HepG2 (cell line): ENCODE results near the gene RAD51. TPM values are rescaled to one million over a fixed set of nuclear protein-coding genes. Genes with fewer than 3 reads are reported as not detected.

Experiments
- ATAC-seq: fragments of 200-7000 bp; cut with Tn5 transposase; 3 replicates; pipeline ENCODE4 v1.9.1; 2020; ENCODE audit warnings: mild to moderate bottlenecking, moderate library complexity
- BruUV-seq: library from RNA; stranded (reverse); fragments of 400-500 nt; replicated peaks from 2 replicates; lab custom pipeline; 2021; lab: Mats Ljungman, UMichigan
- CTCF ChIA-PET: fragments of 300-600 bp; formaldehyde crosslinking; extraction: SDS; loops from one replicate; lab custom pipeline; 2021; ENCODE audit warnings: low total read pairs, inconsistent platforms, low intra/inter-chr PET ratio; lab: Yijun Ruan, JAX
- POLR2A ChIA-PET: fragments of 350-600 bp; sonication (Branson Sonifier 250); formaldehyde crosslinking; loops from one replicate; lab custom pipeline; 2020; ENCODE audit warnings: antibody characterized with exemption, inconsistent platforms; lab: Yijun Ruan, JAX
- DNase-seq: peaks from one replicate; pipeline ENCODE4 v3.0.0-alpha.2; 2015; ENCODE audit warnings: low spot score
- FAIRE-seq: peaks from 3 replicates; lab custom pipeline; 2011; peaks lifted over from hg19 to GRCh38; lab: Jason Lieb, UNC
- H2AFZ ChIP-seq: one replicate; pipeline ENCODE4 v1.6.1; 2011; ENCODE audit warnings: low read length, inconsistent platforms
- H3K27ac ChIP-seq: fragments of 300-600 bp; 3 replicates; pipeline ENCODE4 v1.8.0; 2011; ENCODE audit warnings: mixed run types, mild to moderate bottlenecking, mixed read lengths, low read length, inconsistent platforms; ENCODE audit not compliant: insufficient read depth; ENCODE audit errors: extremely low read length
- H3K27me3 ChIP-seq, 2 experiments: fragments of 200-600 bp in 1 of 2; 2 replicates in 1 of 2; 3 replicates in 1 of 2; pipeline versions ENCODE4 v1.6.0 to v1.8.0; 2011; ENCODE audit warnings: low read length in 2 of 2, mild to moderate bottlenecking in 2 of 2, moderate library complexity in 2 of 2, inconsistent platforms in 1 of 2; ENCODE audit not compliant: insufficient read depth in 2 of 2, control insufficient read depth in 1 of 2
- H3K36me3 ChIP-seq, 2 experiments: fragments of 200-600 bp in 1 of 2; replicated peaks in 1 of 2; 2 replicates in 1 of 2; 3 replicates in 1 of 2; pipeline versions ENCODE4 v1.5.1 to v1.8.0; 2011; ENCODE audit warnings: low read length in 2 of 2, inconsistent platforms in 1 of 2; ENCODE audit not compliant: insufficient read depth in 2 of 2, control insufficient read depth in 1 of 2
- H3K4me1 ChIP-seq: 2 replicates; pipeline ENCODE4 v1.5.1; 2012; ENCODE audit warnings: low read length, inconsistent platforms; ENCODE audit not compliant: insufficient read depth
- H3K4me2 ChIP-seq: 2 replicates; pipeline ENCODE4 v1.6.0; 2011; ENCODE audit warnings: low read depth, low read length, inconsistent platforms
- H3K4me3 ChIP-seq, 3 experiments: fragments of 200-600 bp in 1 of 3; sonication (generic), shearing (Covaris generic) in 1 of 3; replicated peaks in 1 of 3; 2 replicates each; pipeline ENCODE4 v1.5.1; 2011 to 2016; ENCODE audit warnings: low read length in 3 of 3, inconsistent platforms in 2 of 3, low read depth in 2 of 3, mild to moderate bottlenecking in 2 of 3, control low read depth in 1 of 3, mixed read lengths in 1 of 3; ENCODE audit not compliant: insufficient read depth in 1 of 3
- H3K79me2 ChIP-seq: one replicate; pipeline ENCODE4 v1.6.1; 2011; ENCODE audit warnings: low read length, inconsistent platforms; ENCODE audit not compliant: insufficient read depth
- H3K9ac ChIP-seq: 2 replicates; pipeline ENCODE4 v1.6.0; 2011; ENCODE audit warnings: mild to moderate bottlenecking, low read depth, low read length, inconsistent platforms; ENCODE audit not compliant: insufficient read depth
- H3K9me3 ChIP-seq: 2 replicates; pipeline ENCODE4 v1.5.1; 2012; ENCODE audit warnings: mild to moderate bottlenecking, low read length
- H4K20me1 ChIP-seq: 2 replicates; pipeline ENCODE4 v1.6.0; 2011; ENCODE audit warnings: inconsistent platforms, mild to moderate bottlenecking, low read length, moderate library complexity; ENCODE audit not compliant: insufficient read depth
- CBX2 ChIP-seq, 2 experiments: fragments of 200-600 bp in 1 of 2; sonication (generic); formaldehyde crosslinking in 1 of 2; IDR thresholded peaks; 2 replicates each; pipeline versions ENCODE4 v1.7.0 to v1.8.1; 2018 to 2022; ENCODE audit warnings: low read depth in 2 of 2, low read length in 1 of 2, mild to moderate bottlenecking in 1 of 2, missing genetic modification reagents in 1 of 2
- FOXJ3 ChIP-seq: sonication (generic); formaldehyde crosslinking; IDR thresholded peaks from 2 replicates; pipeline ENCODE4 v1.4.0; 2020; ENCODE audit warnings: missing genetic modification reagents, mild to moderate bottlenecking, borderline replicate concordance
- HDAC2 ChIP-seq: sonication (generic); formaldehyde crosslinking; IDR thresholded peaks from 2 replicates; pipeline ENCODE4 v1.4.0; 2020; ENCODE audit warnings: missing genetic modification reagents
- KLF12 ChIP-seq: sonication (generic); formaldehyde crosslinking; IDR thresholded peaks from 2 replicates; pipeline ENCODE4 v1.4.0; 2020; ENCODE audit warnings: missing genetic modification reagents, borderline replicate concordance
- POLR2A ChIP-seq, 2 experiments: IDR thresholded peaks; 2 replicates each; pipeline ENCODE4 v1.6.1; 2011; ENCODE audit warnings: low read depth in 2 of 2, low read length in 2 of 2, mild to moderate bottlenecking in 1 of 2, moderate library complexity in 1 of 2; ENCODE audit not compliant: insufficient read depth in 1 of 2
- POLR2AphosphoS5 ChIP-seq: IDR thresholded peaks from 2 replicates; pipeline ENCODE4 v1.6.1; 2012; ENCODE audit warnings: low read depth, low read length
- RFX3 ChIP-seq: IDR thresholded peaks from 2 replicates; pipeline ENCODE4 v1.6.1; 2016; ENCODE audit warnings: missing biosample characterization, missing genetic modification reagents
- RNF219 ChIP-seq: sonication (generic); formaldehyde crosslinking; IDR thresholded peaks from 2 replicates; pipeline ENCODE4 v1.5.0; 2020; ENCODE audit warnings: mild to moderate bottlenecking, missing genetic modification reagents
- ZIK1 ChIP-seq: sonication (generic); formaldehyde crosslinking; IDR thresholded peaks from 2 replicates; pipeline ENCODE4 v1.5.0; 2020; ENCODE audit warnings: mild to moderate bottlenecking, low read depth, missing genetic modification reagents, borderline replicate concordance
- ZNF766 ChIP-seq: sonication (generic); formaldehyde crosslinking; IDR thresholded peaks from 2 replicates; pipeline ENCODE4 v1.5.0; 2020; ENCODE audit warnings: missing genetic modification reagents, borderline replicate concordance
- WGBS: methylation state at CpG from one replicate; pipeline ENCODE4 v1.1.6; 2017; ENCODE audit warnings: low lambda C conversion rate; 5-methylcytosine and 5-hydroxymethylcytosine counted together
- in situ Hi-C: cut with HindIII; loops from 2 replicates; pipeline ENCODE4 v1.10.0; 2017; ENCODE audit warnings: low pct_unique_long_range_greater_than_20kb; ENCODE audit not compliant: extremely low pct_ligation_motif_present
- intact Hi-C: fragments of 100-400 bp; cut with micrococcal nuclease; formaldehyde crosslinking; loops from one replicate; pipeline ENCODE4 v1.10.0; 2022; ENCODE audit not compliant: unreplicated experiment
- polyA plus RNA-seq, 8 experiments: library from polyadenylated mRNA; depleted of rRNA in 3 of 8; stranded (reverse) in 7 of 8; unstranded in 1 of 8; fragments of >200 nt; fragmentation: Illumina TruSeq in 4 of 8; extraction: Trizol in 4 of 8; gene quantifications; 2 replicates each; pipeline versions ENCODE4 v1.2.1 to v1.2.3, GENCODE V29; 2011 to 2016; ENCODE audit warnings: low read depth in 4 of 8, missing spikeins in 1 of 8, mixed read lengths in 1 of 8; ENCODE audit not compliant: insufficient read depth in 1 of 8
- total RNA-seq, 5 experiments: library from RNA; depleted of rRNA; stranded (reverse); fragments of >200 nt; fragmentation: Illumina TruSeq; extraction: Trizol; gene quantifications; 2 replicates each; pipeline ENCODE4 v1.2.3, GENCODE V29; 2016; ENCODE audit warnings: low read depth in 1 of 5
- TF ChIP-seq, protein P1 (sequence below): sonication (generic); formaldehyde crosslinking; IDR thresholded peaks from 2 replicates; pipeline ENCODE4 v1.5.0; 2020; ENCODE audit warnings: missing genetic modification reagents
- TF ChIP-seq, protein P2 (sequence below): sonication (generic); IDR thresholded peaks from 2 replicates; pipeline ENCODE4 v1.6.1; 2016; ENCODE audit warnings: low read depth, borderline replicate concordance

Gene RAD51
- total and polyA plus RNA-seq, 2 of the 13 experiments (the other 11 are each of a cell fraction or from before 2014, with no cell fraction given) = 8.5 to 12.8 TPM

- TF ChIP-seq ZIK1 (CRISPR knock-in tag) (no peak), HDAC2 (CRISPR knock-in tag) (no peak), RNF219 (CRISPR knock-in tag) (0 out of 2 replicates have a peak, but pooled peaks have one; percentile 3), ZNF766 (CRISPR knock-in tag) (0 out of 2 replicates have a peak, but pooled peaks have one; percentile 21), POLR2A (IDR thresholded peaks at IDR 0.05; ENCODE audit: insufficient read depth in 1 of 2, low read depth in 2 of 2, low read length in 2 of 2) (0 out of 4 replicates have a peak, but pooled peaks of 1 of the 2 experiments have one; percentile 7), CBX2 (IDR thresholded peaks at IDR 0.05; ENCODE audit: low read depth, low read length) (no peak), CBX2 (CRISPR knock-in tag; IDR thresholded peaks at IDR 0.05; ENCODE audit: low read depth) (no peak), KLF12 (0 out of 2 replicates have a peak, but pooled peaks have one; percentile 3), POLR2AphosphoS5 (no peak), RFX3 (CRISPR knock-in tag) (no peak), FOXJ3 (CRISPR knock-in tag) (peak; percentile 6; the same call in 1 of the 2 replicates)
- TF ChIP-seq, protein P1, sequence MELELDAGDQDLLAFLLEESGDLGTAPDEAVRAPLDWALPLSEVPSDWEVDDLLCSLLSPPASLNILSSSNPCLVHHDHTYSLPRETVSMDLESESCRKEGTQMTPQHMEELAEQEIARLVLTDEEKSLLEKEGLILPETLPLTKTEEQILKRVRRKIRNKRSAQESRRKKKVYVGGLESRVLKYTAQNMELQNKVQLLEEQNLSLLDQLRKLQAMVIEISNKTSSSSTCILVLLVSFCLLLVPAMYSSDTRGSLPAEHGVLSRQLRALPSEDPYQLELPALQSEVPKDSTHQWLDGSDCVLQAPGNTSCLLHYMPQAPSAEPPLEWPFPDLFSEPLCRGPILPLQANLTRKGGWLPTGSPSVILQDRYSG (CRISPR knock-in tag) = 0 out of 2 replicates have a peak, but pooled peaks have one; percentile 37
- TF ChIP-seq, protein P2, sequence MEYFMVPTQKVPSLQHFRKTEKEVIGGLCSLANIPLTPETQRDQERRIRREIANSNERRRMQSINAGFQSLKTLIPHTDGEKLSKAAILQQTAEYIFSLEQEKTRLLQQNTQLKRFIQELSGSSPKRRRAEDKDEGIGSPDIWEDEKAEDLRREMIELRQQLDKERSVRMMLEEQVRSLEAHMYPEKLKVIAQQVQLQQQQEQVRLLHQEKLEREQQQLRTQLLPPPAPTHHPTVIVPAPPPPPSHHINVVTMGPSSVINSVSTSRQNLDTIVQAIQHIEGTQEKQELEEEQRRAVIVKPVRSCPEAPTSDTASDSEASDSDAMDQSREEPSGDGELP = no peak
- 0 out of 3 replicates have a peak, but pooled peaks have one; percentile 1 for ATAC-seq
- H3K36me3 ChIP-seq = peaks cover 3 to 16% of the 10 kb centered on the region in 2 experiments; a peak in 4 of 5 replicates
- FAIRE-seq = no peak
- 3% methylated on average over 8 of the region's 8 CpGs for WGBS
- peak overlapping the region; percentile 83 for H3K4me2 ChIP-seq
- H4K20me1 ChIP-seq = no peaks in the 10 kb centered on the region
- intact Hi-C loops (loop anchor here (5.0 kb wide), 1 partner anchor 197 kb away; the partner anchor contains the start of genes CCDC32 and RPUSD2), in situ Hi-C loops (no loop called here)
- POLR2A ChIA-PET = interaction anchor here (1.3 to 2.1 kb wide), 5 partner anchors 18 to 130 kb away, joined by 3 to 16 read pairs (median 6); partner anchors contain the start of genes RAD51 and VPS18
- H3K9ac ChIP-seq = peak overlapping the region; percentile 89
- peak overlapping the region; percentile 74 to 81 (median 75) for H3K4me3 ChIP-seq
- H3K27ac ChIP-seq = peak overlapping the region; percentile 100
- BruUV-seq = no TSS peak
- no peak overlapping the region for H2AFZ ChIP-seq
- no peaks in the 10 kb centered on the region for H3K9me3 ChIP-seq
- CTCF ChIA-PET = interaction anchor here (1.7 kb wide), 1 partner anchor 18 kb away, joined by 4 read pairs; no protein-coding TSS in a partner anchor
- no peak for DNase-seq
- H3K4me1 ChIP-seq = peaks cover 49% of the 10 kb centered on the region
- no peaks in the 10 kb centered on the region for H3K27me3 ChIP-seq
- H3K79me2 ChIP-seq = peaks cover 11% of the 10 kb centered on the region
Measured at GRCh38 chr15:40764629-40765103, 69.7 kb downstream of the RAD51 start.
